Measurements from ENCODE around the gene INSC. TPM values are rescaled to one million over a fixed set of nuclear protein-coding genes. Genes with fewer than 3 reads are reported as not detected.

INSC gene
- total RNA-seq, 1 donor from 2014 or later = 0.31 TPM

DNA sequence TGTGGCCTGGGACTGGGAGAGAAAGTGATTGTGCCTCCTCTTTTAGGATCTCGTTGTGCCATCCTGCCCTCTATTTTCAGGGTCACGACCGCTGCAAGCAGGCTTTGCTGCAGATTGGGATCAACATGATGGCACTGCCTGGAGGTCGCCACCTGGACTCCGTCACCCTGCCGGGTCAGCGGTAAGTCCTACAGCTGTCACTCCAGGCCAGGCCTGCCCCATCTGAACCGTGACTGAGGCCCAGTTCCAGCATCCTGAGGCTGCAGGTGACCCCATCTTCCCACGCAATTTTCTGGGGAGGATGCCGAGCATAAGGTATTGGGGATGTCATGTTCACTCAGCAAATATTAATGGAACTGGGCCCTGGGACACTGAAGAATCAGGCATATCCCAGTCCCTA, 34.3 kb downstream of the INSC start:
- no peak for DNase-seq

DNA sequence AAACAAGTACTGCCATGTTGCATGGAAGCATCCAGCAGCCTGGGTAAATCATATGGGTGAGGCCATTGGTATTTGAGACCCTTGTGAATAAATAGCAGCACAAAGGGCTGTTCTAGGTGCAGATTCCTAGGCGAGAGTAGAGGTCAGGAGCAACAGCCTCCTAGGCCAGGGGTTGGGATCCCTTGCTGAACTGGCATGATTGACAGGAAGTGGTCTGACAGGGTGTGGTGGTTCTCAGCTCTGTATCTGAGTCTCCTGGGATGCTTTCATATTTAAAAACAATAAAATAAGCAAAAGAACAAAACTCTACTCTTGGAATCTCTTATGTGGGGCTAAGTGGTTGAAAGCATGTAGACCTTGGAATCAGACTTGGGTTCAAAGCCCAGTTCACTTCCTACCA, 35.8 kb downstream of the INSC start:
- DNase-seq = no peak

DNA sequence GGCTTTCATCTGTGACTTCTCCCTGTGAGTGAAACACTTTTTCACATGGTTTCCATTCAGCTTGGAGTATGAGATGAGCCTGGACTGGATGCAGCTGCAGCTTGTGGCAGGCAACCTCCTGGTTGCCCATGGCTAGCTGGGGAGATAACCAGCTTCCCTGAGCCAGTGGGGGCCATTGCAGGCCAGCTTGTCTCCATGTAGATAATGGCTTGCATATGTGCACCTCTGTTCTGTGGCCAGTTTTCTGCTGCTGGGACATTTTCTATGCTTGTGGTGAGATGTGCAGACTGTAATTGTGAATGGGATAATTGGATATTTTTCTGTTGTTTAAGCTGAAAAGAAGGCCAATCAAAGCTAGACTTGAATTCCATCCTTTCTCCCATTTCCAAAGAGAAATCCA, 38.5 kb downstream of the INSC start:
- DNase-seq = no peak

DNA sequence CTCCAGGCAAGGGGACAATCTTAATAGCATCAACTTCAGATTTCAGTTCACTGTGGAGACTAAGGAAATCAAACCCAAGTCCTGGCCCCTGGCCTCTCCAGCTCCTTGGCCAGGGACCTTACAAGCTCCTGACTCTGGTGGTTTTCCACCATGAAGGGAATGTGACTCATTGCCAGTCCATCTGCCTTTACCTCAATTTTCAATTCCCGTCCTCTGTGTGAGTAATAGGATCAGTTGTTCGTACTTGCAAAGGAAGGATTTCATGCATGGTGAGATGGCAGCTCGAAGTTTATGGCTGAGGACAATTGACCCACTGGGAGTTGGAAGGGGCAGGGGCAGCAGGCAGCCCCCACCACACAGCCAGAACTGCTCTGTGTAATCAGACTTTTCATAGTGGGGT, 42.5 kb downstream of the INSC start:
- DNase-seq = no peak

DNA sequence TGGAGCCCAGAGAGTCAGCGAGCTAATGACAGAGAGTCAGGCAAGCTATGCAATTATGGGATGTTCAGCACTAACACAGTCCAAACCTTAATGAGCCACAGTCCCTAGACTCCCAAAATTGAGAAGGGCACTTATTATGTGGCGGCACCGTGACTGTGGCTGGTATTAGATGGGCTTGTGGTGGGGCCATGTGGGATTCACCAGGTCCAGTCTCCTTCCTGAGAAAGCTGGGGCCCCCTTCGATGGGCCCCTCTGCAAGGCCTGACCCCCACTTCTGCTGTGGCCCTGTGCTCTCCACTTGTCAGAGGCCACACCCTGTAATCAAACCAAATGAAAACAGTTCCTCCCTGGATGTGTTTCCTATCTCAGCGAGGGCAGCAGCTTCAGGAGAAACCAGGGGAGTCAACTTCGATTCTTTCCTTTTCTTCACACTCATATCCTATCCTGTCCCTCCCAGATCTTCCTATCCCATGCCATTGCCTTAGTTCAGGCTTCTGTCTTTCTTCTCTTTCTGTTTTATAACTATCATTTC, 42.9 kb downstream of the INSC start:
- no peak for DNase-seq

DNA sequence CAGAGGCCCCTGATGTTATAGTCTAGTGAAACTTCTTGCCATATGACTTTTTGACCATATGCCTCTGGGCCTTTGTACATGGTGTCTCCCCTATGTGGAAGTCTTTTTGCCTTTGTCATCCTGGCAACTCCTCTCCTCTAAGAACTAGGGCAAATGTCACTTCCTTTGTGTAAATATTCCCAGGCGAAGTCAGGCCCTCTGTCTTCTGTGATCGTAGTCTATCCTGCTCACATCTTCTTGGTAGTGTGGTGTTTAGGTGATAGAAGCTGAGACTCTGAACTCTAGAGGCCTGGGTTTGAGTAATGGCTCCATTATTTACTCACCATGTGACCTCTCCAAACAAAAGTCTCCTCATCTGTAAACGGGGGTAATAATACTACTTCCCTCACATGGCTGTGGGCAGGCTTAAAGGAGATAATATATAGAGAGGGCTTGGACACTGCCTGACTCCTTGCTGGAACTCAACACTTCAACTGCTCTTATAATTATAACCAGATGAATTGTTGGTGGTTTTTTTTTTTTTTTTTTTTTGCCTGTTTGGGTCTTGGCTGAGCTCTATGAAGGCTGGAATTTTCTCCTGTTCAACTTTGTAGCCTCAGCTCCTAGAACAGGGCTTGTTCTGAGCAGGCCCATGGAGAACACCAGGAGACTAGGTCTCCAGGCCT, 43.8 kb downstream of the INSC start:
- DNase-seq = no peak

DNA sequence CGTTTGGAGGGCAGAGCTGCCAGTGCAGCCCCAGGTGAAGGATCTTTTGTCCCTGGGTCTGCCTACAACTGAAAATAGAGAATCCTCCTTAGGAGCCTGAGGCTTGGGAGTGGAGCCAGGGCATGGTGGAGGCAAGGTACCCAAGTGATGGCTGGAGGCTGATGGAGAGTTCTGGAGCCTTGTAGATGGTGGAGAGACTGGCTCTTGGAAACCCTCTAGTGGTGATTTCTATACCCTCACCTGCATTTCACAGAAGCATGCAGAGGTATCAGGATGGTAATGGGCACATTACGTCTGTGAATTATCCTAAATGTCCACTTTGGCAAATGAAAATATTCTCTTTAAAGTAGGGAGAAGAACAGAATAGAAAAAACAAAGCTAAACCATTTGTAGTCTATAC, 44.4 kb downstream of the INSC start:
- DNase-seq = no peak

DNA sequence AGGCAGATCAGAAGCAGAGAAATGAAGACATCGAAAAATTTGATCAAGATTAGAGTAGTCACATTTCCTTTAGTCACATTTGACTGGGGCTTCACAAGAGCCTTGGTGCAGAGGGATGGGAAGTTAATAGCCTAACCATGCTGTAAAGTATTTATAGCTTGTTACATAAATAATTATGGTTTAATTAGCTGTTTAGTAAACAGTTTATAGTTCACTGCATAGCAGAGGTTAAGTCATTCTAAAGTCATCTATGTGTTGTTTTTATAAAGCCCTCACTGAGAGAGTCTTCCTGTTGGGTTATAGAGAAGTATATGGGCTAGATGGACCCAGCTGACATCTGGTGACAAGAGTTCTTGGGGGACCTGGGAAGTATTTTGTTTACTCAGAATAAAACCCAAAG, 47.1 kb downstream of the INSC start:
- no peak for DNase-seq

DNA sequence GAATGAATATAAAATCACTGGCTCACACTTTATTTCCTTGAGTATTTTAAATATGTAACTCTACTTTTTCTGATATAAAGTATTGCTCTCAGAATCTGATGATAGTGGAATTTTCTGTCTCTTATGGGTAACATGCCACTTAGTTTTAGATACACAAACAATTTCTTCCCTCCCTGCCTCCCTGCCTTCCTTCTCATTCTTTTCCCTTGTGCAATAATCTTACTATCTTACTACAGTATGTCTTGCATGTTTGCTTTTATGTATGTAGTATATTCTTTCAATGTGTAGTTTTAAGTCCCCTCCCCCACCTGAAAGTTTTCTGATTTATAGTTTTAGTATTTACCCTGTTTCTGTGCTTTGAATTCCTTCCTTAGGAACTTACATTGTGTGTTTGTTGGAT, 48.4 kb downstream of the INSC start:
- no peak for DNase-seq

DNA sequence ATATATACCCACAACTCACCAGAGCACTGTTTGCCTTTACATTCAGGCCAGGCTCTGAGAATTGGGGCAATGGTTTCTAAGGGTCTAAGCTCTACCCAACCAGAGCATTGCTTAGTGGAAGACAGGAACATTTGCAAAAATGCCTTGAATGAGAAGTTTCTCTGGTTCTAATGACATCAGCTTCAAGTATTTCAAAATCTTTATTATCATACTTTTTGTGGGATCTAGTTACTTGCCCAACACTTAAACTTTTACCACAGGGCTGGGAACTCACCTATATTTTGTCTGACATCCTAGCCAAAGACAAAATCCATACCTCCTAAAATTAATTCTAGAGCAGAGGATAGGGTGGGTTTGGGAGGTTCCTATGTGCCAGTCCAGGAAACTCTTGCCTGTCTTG, 51.5 kb downstream of the INSC start:
- no peak for DNase-seq

DNA sequence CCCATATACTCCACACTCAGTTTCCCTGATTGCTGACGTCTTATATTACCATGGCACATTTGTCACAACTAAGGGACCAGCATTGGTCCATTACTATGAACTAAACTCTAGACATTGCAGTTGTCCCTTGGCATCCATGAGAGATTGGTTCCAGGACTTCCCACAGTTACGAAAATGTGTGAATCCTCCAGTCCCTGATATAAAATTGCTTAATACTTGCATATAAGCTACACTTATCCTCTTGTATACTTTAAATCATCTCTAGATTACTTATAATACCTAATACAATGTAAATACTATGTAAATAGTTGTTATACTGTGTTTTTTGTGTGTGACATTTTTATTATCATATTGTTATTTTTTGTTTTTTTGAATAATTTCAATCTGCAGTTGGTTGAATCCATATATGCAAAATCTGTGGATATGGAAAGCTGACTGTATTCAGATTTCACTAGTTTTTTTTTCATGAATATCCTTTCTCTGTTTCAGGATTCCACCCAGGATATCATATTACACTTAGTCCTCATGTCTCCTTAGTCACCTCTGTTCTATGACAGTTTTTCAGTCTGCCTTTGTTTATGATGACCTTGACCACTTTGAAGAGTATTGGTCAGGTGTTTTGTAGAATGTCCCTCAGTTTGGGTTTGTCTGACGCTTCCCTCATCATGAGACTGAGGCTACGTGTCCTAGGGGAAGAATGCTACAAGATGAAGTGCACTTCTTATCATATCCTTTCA, 55.3 kb downstream of the INSC start:
- DNase-seq = no peak

DNA sequence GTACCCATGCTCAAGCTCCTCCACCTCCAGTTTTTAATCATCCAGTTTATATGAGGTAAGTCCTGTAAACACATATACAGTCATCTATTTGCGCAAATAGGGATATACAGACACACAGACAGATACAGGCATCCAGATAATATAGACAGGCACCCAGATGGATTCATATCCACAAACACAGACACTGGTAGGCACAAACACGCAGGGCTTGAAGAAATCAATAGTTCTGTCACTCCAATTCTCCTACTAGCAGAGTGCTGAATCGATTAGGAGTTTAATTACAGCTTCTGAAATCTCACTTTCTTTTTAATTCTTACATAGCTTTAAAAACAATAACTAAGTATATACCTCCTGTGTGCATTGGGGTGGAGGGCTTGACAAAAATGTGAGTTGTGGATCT, 56.0 kb downstream of the INSC start:
- DNase-seq = no peak

DNA sequence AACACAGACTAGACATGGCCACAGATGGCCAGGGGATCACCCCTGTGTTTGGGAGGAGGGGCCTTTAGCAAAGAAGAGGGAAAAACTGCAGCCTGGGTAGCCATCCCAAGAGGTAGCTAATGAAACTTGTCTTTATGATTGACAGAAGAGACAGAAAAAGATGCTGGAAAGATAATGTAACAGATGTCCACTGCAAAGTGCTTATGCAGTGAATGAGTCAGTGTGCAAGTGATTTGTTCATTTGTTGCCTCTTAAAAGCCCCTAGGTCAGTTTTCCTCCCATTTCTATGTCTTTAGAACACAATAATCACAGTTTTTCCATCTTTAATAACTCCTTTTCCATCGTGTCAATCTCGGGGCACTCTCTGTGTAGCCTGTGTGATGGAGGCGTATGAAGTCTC, 57.2 kb downstream of the INSC start:
- DNase-seq = no peak

DNA sequence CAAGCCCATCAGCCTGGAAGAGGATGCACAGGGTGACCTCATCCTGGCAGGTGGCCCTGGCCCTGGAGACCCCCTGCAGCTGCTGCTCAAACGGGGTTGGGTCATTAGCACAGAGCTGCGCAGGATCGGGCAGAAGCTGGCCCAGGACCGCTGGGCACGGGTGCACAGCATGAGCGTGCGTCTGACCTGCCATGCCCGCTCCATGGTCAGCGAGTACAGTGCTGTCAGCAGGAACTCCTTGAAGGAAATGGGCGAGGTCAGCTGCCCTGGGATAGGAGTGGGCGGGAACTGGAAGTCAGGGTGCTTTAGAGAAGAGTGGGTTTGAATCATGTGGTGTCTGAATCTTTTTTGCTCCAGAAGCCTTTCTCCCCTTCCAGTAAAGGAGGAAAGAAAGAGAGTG, 61.1 kb downstream of the INSC start:
- DNase-seq = no peak

DNA sequence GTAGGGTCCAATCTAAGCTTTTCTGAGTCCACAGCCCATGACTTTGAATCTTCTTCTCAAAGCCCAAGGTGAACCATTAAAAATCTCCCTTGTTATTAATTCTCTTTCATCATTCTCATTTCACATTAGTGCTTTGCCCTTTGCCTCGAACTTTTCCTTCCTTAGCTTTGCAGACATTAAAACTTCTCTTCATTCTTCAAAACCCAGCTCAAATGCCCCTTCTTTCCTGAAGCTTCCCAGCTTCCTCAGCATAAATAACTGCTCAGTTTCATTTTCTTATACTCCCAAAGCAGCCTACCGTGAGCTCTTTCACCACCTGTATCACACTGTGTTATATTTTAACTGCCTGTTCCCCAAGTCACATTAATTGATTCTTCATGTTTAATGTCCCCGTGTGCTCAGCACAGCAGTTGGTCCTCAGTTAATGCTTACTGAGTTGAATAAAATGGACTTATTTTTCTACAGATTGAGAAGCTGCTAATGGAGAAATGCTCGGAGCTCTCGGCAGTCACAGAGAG, 62.0 kb downstream of the INSC start:
- no peak for DNase-seq

DNA sequence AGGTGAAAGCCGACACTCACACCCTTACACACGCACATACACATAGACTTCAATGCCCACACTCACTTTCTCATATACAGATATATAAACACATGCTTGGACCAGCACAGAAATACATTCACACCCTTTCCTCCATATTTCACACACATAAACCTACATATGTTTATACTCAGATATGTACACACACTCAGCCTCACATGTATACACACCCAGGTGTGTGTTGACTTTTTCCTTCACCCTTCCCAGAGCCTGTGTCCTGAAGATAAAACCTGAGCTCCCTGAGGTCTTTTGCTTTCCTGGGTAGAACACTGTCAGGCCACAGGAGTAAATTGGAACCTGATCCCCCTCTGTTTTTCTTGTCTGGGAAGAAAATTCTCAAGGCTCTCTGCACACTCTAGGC, 62.8 kb downstream of the INSC start:
- DNase-seq = no peak

DNA sequence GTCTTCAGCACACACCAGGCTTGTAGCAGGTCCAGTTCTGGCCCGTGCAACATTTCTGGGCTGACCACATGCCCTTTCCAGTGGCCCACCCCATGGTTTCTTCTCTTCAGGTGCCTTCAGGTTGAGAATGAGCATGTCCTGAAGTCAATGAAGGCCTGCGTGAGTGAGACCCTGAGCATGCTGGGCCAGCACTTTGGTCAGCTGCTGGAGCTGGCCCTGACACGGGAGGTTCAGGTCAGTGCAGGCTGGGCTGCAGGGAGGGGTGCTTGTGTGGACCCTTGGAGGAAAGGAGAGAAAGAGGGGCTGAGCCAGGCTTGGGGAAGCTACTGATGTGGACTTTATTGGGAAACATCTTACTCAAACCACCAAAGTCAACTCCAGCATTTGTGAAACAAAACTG, 63.5 kb downstream of the INSC start:
- no peak for DNase-seq

DNA sequence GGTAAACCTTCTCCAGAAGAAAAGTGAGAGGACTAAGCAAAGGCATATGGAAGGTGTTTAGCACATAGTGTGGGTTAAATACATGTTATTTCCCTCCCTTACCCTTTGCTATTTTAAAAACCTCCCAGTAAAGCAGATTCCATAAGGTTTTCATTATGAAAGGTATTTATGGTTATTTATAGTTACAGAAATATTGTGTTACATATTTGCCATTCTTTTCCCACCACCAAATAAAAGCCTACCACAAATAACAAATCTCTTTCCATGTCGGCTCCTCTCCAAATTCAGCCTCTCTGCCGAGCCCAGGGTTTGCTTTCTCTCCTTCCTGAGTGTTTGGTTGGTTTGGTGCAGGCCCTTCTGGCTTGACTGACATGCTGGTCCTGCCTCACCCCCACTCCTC, 64.4 kb downstream of the INSC start:
- DNase-seq = no peak

DNA sequence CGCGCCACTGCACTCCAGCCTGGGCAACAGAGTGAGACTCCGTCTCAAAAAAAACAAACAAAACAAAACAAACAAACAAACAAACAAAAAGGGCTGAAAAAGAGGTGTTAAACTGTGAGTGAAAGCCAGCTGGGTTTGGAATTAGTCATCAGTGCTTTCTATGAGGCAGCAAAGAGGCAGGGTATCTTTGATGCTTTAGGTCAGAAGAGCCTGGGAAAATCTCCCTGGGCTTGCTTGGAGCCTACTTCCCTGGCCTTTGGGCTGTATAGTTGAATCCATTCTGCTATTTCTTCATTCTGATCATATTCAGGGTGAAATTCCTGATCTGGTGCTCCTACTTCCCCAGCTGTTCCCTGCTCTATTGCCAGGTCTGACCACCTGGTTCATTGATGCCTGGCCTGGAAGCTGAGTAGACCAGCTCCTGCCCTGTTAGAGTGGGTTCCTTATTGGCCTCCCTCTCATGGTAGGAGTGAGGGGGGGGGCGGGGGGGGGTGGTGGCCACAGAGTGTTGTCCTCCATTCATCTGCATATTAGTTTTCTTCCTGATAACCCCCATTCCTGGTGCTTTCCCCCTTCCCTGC, 65.6 kb downstream of the INSC start:
- DNase-seq = no peak

DNA sequence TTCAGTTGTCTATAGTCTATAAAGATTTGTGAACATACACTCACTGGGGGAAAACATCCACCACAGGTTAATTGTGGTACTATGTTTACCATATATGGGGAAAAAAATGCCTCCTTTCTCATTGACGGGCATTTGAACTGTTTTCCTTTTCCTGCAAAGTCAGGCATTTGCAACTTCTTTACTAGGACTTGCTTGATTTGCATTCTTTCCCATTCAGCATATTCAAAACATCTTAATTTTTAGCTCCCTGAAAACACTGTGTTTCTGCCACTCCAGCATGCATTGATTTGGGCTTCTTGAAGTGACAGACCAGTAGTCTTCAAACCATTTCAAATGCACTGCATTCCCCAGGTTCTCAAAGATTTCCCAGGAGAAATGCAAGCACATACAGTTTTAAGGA, 67.6 kb downstream of the INSC start:
- no peak for DNase-seq

DNA sequence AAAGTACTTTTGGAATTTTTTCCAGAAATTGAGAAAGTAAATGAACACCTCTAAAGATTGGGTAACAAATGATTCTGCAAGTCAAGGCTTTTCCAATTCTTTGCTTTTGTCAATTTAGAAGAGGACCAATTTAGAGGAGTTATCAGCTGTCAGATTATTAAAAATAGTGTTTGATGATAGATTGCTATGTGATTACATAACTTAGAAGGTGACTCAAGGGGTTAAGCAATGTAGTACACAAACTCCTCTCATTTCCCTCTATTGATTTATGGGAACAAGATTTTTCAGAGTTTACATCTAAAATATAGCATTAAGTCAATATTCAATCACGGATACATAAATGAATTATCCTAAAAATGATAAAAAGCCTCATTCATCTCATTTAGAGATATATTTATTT, 70.3 kb downstream of the INSC start:
- no peak for DNase-seq

DNA sequence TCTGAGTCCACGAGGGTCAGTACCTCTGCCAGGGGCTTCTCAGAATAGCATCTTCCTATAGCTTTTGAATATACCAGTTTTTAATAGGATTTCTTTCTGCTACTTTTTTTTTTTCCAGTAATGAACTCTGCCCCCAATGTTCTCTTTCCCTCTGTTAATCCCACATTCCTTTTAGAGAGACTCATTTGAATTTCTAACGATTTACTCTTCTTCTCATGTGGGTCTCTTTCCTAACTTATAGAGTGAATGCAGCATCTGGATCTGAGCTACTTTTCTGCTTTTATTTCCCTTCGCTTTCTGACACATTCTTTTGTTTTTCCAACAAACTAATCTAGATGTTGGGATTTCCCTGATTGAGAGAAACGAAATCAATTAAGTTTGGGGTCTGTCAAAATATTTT, 71.4 kb downstream of the INSC start:
- DNase-seq = no peak

DNA sequence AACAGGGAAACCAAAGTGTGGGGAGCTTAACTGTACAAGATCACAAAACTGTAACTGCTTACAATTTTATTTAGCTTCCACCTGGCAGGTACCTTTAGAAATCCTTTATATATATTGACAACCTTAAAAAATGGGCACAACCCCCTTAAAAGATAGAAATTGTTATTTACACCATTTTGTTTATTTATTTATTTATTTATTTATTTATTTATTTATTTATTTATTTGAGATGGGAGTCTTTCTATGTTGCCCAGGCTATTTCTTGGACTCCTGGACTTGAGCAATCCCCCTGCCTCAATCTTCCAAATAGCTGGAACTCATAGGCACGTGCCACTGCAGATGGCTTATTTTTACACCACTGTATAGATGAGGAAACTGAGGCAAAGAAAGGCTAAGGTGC, 74.5 kb downstream of the INSC start:
- DNase-seq = no peak

Measured in occipital lobe (tissue), 2 donors.